Inflammatory macrophage treated with lipopolysaccharide for 1 hour (primary cell): ENCODE results near the gene EP300.

Experiments
- DNase-seq, 2 donors: peaks; one replicate each; pipeline ENCODE4 v3.0.0-alpha.2; 2020 to 2022

The EP300 gene

DNA sequence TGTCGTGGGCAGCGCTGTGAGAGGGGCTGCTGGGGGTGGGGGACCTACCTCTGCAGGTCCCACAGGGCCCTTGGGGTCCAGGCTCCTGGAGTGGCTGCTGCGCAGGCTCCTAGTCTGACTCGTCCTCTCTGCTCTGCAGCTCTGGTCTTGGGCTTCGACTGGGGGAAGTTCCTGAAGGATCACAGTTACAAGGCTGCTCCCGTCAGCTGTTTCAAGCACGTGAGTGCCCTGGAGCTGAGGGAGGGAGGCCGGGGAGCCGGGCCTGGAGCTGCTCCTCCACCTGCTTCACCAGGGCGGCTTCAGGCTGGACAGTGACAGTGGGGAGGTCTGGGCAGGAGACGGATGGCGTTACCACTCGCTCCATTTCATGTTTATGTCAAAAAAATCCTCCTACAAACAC lies 124.6 kb downstream of the EP300 start:
- DNase-seq, result no peak

DNA sequence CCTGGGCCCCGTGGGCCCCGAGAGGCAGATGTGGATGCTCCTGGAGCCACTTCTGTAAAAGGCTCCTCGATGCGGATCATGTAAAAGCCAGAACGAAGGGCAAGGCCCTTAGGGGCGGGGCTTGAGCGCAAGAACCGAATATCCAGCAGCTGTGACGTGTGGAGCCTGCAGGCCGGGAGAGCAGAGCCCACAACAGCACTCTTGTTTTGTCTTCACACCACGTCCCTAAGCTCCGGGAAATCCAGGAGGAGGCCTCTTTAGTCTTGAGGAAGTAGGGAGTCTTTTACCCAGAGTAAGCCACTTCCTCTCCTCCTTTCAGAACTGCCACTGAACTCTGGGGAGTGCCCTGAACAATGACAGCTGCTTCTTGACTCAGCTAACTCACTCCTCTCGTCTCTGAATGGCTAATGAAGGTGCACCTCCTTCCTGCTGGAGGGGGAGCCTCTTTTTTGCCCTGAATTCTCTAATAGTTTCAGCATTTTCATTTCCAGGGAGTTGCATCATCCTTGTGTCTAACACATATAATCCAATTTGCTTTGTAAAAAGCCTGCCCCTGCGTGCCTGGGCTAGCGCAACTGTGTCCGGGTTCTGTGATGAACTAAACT lies 125.3 kb downstream of the EP300 start:
- peak; percentile 93 for DNase-seq

DNA sequence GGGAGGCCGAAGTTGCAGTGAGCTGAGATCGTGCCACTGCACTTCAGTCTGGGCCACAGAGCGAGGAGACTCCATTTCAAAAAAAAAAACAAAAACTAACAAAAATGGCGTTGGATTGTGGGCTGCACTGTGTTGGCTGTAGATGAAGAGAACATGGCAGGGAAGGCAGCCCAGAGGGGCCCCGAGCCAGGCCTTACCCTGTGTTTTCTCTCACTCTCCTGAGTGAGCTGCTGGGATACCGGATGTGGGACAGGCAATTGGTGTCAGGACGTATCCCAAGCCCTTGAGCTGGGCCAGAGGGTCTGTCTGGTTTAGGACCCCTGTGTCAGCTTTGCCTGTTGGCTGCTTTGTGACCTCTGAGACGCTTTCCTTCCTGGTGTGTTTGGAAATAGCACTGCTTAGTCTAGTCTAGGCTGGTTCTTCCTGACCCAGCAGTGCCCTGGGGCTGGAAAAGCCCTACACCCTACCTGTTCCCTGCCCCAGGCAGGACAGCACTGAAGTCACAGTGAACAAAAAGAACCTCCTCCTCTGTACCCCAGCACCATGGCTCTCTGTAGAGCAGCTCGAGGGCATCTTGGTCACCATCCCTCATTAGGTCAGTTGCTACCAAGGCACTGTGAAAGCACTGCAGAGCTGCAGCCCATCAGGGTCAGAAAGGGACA lies 130.6 kb downstream of the EP300 start:
- DNase-seq, result no peak

DNA sequence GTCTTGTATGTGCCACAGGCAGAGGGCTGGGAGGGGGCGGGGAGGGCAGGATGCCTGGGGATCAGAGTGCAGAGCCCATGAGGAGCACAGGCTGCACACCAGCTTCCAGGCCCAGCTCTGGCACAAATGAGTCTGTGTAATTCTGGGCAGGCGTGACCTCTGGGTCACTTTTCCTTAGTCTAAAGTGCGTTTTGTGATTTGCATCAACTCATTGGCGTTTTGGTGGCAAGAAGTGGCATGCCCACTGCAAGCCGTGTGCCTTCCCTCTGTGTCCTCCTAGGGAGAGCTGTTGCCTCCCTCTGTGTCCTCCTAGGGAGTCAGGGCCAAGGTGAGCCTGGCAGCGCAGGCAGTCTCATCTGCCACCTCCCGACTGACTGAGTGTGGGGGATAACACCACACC lies 131.1 kb downstream of the EP300 start:
- no peak for DNase-seq

DNA sequence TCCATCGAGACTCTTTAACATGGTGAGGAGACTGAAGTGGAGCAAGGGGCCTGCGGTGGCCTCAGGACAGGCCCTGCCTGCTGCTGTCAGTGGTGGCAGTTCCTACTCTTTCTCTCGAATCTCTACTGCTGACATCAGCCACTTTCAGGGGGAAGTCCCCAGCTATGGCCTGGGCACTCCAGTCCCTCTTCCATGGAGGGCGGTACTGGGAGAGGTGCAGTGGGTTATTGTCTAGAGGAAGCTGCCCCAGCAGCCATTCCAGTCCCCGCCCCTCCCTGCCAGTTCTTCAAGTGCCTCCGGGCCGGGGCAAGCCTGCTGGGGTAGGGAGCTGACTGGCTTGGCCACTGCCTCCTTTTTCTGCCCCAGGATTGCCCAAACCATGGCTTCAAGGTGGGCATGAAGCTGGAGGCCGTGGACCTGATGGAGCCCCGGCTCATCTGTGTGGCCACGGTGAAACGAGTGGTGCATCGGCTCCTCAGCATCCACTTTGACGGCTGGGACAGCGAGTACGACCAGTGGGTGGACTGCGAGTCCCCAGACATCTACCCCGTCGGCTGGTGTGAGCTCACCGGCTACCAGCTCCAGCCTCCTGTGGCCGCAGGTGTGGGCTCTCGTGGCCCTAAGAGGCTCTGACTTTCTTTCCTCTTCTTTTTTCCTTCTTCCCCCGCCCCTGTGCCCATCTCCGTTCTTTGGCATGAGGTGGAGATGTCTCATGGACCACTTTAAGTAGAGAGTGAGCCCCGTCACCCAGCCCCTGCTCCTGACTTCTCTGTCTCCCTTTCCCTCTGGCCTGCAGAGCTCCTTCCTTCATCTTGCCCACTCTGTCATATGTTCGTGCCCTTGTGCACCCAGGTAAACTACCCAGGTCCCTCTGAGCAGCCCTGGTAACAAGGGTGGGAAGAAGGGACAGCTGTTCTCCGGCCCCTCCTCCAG lies 134.6 kb downstream of the EP300 start:
- DNase-seq, result peak; percentile 27 to 60

DNA sequence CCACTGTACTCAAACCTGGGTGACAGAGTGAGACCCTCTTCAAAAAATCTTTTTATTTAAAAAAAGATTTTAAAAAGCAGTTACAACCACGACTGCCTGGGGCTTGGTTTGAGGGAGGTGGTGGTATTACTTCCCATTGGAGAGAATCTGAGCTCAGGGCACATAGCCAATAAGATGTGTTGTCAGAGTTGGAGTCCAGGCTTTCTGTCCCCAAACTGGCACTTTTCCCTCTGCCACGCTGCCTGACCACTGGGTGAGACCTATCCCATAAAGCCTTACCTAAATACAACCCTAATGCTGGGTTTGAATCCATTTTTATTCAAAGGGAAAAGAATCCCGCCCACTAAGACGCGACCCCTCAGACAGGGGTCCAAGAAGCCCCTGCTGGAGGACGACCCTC lies 136.8 kb downstream of the EP300 start:
- DNase-seq, result no peak
